Fibroblast of skin of left biceps (primary cell): ENCODE data around the gene HLA-B.
"Not testable (repeated sequence)": the region's sequence is repeated elsewhere in the genome, so short reads cannot be mapped to it uniquely, and the experiment has no call there.

Experiments used
- DNase-seq, 2 experiments: peaks; one replicate each; pipeline ENCODE4 v3.0.0-alpha.2; 2013; ENCODE audit warnings: low read depth in 2 of 2

Gene HLA-B

GRCh38 chr6:31356946-31357466, at the start of gene HLA-B:
Gene HLA-B, minus strand, starts transcription at chr6:31357179. Its CDS starts 21 bp downstream, at chr6:31357158.
- peak; percentile 35 to 36 for DNase-seq

DNA sequence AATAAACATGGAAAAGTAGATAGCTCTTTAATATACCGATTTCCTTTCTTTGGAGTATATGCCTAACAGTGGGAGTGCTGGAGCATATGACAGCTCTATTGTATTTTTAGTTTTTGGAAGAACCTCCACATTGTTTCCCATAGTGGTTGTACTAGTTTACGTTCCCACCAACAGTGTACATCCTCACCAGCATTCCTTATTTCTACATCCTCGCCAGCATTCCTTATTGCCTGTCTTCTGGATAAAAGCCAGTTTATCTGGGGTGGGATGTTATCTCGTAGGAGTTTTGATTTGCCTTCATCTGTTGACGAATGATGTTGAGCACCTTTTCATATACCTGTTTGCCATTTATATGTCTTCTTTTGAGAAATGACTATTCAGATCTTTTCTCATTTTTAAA, 49.0 kb upstream of the HLA-B start:
- no peak for DNase-seq

GRCh38 chr6:31404061-31404364, 47.0 kb upstream of the HLA-B start:
- DNase-seq = not testable (repeated sequence)

DNA sequence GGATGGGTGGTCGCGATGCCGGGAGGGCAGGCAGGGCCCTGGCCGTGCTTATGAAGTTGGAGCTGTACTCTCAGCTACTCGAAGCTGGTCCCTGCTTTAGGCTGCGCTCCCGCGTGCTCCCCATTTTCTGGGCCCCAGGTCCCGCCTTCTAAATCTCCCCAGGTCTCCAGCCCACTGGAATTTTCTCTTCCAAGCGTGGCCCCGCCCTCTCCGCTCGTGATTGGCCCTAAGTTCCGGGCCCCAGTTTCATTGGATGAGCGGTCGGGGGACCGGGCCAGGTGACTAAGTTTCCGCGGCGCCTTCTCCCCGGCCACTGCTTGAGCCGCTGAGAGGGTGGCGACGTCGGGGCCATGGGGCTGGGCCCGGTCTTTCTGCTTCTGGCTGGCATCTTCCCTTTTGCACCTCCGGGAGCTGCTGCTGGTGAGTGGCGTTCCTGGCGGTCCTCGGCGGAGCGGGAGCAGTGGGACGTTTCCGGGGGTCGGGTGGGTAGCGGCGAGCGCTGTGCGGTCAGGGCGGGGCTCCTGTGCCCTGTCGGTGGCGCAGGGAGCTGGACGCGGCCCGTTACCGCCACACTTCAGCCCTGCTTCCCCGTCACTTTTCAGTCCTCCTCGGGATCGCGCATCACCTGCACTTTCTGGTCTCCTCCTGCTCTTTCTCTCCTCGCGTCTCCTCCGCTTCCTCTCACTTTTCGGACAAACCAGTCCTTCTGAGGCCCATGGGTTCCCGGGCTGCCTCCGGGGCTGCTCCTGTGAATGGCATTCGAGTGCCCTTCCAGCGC, 46.5 kb upstream of the HLA-B start, which contains the start of gene MICA:
Gene MICA, plus strand, starts transcription at position 313 of the 778 bp plus-strand sequence. Its CDS starts 38 bp downstream, at position 351.
- peak in 1 of 2 experiments; percentile 19 for DNase-seq

- no peak for DNase-seq
Observed at GRCh38 chr6:31402324-31403282, 45.6 kb upstream of the HLA-B start.

DNA sequence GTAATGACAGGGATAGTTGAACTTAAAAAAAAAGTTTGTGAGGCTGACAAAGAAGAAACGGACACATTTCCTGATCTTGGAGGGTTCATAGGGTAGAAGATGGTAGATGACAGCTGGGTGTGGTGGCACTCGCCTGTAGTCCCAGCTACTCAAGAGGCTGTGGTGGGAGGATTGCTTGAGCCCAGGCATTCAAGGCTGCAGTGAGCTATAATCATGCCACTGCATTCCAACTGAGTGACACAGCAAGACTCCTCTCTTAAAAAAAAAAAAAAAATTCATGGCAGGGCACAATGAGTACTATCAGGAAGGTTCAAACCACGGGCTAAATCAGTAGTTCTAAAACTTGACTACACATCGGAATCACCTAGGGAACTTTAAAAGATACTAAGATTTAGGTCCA, 44.4 kb upstream of the HLA-B start:
- DNase-seq = peak in 1 of 2 experiments; percentile 33

- DNase-seq = no peak
Observed at GRCh38 chr6:31400467-31401289, 43.7 kb upstream of the HLA-B start.

GRCh38 chr6:31399589-31400466, 42.8 kb upstream of the HLA-B start:
- DNase-seq = peak; percentile 64 to 68

DNA sequence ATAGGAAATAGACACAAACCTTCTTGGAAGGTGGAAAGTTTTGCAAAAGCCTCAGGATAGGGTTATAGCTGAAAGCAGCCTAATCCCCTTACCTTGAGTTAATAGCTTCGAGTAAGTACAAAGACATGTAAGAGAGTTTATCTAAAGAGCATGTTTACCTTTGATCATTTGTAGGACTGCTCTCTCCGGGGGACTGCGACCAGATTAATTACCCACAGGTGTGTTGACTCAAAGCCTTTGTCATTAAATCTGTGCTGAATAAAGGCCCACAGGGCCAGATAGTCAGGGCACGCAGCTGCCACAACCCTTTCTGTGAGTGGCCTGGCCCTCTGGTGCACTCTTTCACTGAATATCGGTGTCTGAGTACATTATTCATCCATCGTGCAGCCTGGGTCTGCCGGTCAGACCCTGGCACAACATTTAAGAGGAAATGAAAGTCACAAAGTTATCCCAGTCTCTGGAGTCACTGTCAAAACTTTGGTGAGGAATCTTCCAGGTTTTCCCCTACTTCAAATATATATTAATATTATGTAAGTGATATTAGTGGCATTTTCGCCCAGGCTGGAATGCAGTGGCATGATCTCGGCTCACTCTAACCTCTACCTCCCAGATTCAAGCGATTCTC, 41.0 kb upstream of the HLA-B start:
- DNase-seq = no peak

DNA sequence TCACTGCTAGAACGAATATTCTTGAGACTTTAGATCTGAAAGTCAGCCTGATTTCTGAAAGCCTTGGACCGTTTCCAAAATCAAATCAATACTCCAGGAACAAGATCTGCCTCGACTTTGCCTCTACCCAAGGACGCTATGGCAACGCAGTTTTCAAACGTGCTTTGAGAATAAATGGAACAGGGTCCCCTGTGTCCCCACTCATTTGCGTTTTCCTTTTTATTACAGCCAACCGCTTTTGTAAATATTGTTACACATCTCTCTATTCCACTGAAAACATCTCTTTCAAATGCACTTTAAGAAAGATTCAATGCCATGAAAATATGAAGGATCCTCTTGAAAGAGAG, 40.1 kb upstream of the HLA-B start:
- not testable (repeated sequence) for DNase-seq

GRCh38 chr6:31396422-31397152, 39.6 kb upstream of the HLA-B start:
- peak in 1 of 2 experiments; percentile 43 for DNase-seq

- no peak for DNase-seq
Observed at GRCh38 chr6:31395832-31396231, 38.9 kb upstream of the HLA-B start.

GRCh38 chr6:31394381-31394780, 37.4 kb upstream of the HLA-B start:
- no peak for DNase-seq

DNA sequence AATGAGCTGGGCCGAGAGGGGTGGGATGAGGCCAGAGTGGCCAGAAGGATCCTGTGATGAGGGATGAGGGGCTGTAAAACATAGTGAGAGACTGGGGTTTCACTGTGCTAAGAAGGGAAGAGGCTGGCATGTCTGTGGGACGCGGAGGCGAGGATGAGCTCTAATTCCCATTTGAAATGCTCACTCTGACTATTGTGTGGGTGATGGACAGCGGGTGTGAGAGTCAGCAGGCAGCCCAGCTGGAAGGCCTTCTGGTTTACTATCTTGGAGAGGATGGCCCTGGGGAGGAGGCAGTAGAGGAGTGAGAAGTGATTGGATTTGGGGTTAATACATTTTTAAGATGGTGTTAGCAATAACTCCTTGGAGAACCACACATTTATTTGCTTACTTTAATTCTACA, 37.0 kb upstream of the HLA-B start:
- no peak for DNase-seq

- DNase-seq = not testable (repeated sequence)
Observed at GRCh38 chr6:31389802-31390132, 32.8 kb upstream of the HLA-B start.

DNA sequence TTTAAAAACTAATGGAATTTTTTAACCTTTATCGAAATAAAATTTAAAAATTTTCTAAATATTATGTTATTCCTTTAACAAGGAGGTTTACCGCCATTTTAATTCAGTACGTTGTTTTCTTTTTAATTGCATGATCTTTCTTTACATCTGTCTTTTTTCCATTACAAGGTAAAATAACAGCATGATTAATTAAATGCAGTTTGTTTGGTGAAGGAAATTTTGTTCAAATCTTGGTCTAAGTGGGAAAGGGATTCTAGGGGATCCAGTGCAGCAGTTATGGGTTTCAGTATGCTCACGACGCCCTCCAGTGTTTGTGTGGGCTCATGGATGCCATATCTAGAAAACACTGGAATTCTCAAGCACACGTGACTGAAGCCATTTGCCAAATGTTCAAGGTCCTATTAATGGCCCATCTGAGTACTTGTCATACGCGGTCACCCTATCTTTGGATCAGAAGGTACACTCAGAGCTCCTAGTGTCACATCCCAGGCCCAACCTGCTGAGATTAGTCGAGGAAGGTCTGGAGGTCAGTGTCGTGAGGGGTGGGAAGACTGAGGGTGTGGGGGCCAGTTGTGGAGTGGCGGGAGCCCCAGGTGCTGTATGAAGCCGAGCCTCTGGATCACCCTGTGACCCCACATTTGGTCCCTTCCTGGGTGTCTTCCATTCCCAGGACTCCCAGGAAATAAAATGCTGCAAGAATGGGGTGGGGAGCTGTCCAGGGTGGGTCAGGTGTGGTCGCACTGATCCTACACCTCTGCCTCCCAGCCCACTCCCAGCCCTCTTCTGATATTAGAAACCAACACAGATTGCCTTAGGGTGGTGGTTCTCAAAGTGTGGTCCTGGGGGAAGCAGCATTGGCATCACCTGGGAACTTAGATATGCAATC, 32.2 kb upstream of the HLA-B start:
- not testable (repeated sequence) for DNase-seq

DNA sequence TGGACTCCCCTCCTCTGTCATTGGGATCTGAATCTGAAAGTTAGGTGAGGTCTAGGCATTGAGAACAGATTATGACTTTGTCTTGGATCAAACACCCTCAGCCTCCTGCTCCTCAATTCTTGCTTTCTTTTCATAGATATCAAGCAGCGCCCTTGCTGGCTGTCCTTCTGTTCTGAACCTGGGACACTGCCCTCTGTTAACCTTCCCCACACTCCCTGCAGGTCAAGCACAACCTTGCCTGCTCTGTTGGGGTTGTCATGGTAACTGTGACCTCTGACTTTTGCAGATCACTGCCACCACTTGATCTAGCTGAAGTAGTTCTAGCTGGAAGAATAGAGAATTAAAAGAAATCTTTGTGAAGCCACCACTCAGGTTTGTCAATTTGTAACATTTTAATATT, 30.0 kb upstream of the HLA-B start:
- DNase-seq = no peak

GRCh38 chr6:31386099-31386498, 29.1 kb upstream of the HLA-B start:
- no peak for DNase-seq

GRCh38 chr6:31385041-31385440, 28.1 kb upstream of the HLA-B start:
- DNase-seq = no peak
